Neutrophil (primary cell): ENCODE data around the gene C4orf46.
"Not testable (repeated sequence)": the region's sequence is repeated elsewhere in the genome, so short reads cannot be mapped to it uniquely, and the experiment has no call there.

Experiments used
- H3K27ac ChIP-seq: fragments of 200-600 bp; sonication (generic); 2 replicates; pipeline ENCODE4 v1.5.1; 2016; ENCODE audit warnings: mild to moderate bottlenecking, moderate library complexity
- H3K27me3 ChIP-seq: fragments of 200-600 bp; sonication (generic); 2 replicates; pipeline ENCODE4 v1.6.0; 2016; ENCODE audit warnings: mild to moderate bottlenecking
- H3K36me3 ChIP-seq: fragments of 200-600 bp; sonication (generic); 2 replicates; pipeline ENCODE4 v1.5.1; 2017
- H3K4me1 ChIP-seq, 2 experiments: fragments of 200-600 bp in 1 of 2; sonication (generic) in 1 of 2; 1 replicate in 1 of 2; 2 replicates in 1 of 2; pipeline versions ENCODE4 v1.5.1 to v1.6.1; 2013 to 2016; ENCODE audit warnings: low read depth in 1 of 2, low read length in 1 of 2, mild to moderate bottlenecking in 1 of 2, moderate library complexity in 1 of 2; ENCODE audit not compliant: control insufficient read depth in 1 of 2, insufficient read depth in 1 of 2
- H3K4me3 ChIP-seq, 2 experiments: fragments of 200-600 bp in 1 of 2; sonication (generic) in 1 of 2; 1 replicate in 1 of 2; 2 replicates in 1 of 2; pipeline ENCODE4 v1.5.1; 2013 to 2016; ENCODE audit warnings: low read depth in 1 of 2, low read length in 1 of 2, mild to moderate bottlenecking in 1 of 2, moderate library complexity in 1 of 2
- H3K9me3 ChIP-seq: fragments of 200-600 bp; sonication (generic); 2 replicates; pipeline ENCODE4 v1.5.1; 2016
- TF ChIP-seq, protein P1 (sequence below): fragments of 200-600 bp; sonication (generic); IDR thresholded peaks from 2 replicates; pipeline ENCODE4 v1.5.1; 2016; ENCODE audit warnings: antibody characterized with exemption

Gene C4orf46

DNA sequence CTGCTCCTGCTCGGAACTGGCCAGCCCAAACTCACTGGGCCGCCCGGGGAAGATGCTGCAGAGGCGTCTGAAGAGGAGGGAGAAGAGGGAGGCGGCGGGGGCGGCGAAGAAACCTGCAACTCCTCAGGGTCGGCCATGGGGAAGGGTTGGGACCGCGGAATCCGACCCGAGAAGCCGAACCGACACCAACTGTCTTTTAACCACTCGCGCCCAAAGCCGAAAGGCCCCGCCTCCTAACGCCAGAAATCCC, at the start of gene C4orf46:
C4orf46 (minus strand) TSS at position 223 of the 250 bp plus-strand sequence; CDS start at position 137, 86 bp downstream.
- Histone ChIP-seq H3K36me3 (no peaks in the 10 kb centered on the region), H3K4me3 (peak within 1 kb of the TSS; percentile 68 to 90), H3K9me3 (no peaks in the 10 kb centered on the region), H3K27me3 (no peaks in the 10 kb centered on the region), H3K4me1 (peaks cover 33% of the 10 kb centered on the region in 2 experiments), H3K27ac (peak within 1 kb of the TSS; percentile 91)
- TF ChIP-seq, protein P1, sequence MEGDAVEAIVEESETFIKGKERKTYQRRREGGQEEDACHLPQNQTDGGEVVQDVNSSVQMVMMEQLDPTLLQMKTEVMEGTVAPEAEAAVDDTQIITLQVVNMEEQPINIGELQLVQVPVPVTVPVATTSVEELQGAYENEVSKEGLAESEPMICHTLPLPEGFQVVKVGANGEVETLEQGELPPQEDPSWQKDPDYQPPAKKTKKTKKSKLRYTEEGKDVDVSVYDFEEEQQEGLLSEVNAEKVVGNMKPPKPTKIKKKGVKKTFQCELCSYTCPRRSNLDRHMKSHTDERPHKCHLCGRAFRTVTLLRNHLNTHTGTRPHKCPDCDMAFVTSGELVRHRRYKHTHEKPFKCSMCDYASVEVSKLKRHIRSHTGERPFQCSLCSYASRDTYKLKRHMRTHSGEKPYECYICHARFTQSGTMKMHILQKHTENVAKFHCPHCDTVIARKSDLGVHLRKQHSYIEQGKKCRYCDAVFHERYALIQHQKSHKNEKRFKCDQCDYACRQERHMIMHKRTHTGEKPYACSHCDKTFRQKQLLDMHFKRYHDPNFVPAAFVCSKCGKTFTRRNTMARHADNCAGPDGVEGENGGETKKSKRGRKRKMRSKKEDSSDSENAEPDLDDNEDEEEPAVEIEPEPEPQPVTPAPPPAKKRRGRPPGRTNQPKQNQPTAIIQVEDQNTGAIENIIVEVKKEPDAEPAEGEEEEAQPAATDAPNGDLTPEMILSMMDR = no peak

DNA sequence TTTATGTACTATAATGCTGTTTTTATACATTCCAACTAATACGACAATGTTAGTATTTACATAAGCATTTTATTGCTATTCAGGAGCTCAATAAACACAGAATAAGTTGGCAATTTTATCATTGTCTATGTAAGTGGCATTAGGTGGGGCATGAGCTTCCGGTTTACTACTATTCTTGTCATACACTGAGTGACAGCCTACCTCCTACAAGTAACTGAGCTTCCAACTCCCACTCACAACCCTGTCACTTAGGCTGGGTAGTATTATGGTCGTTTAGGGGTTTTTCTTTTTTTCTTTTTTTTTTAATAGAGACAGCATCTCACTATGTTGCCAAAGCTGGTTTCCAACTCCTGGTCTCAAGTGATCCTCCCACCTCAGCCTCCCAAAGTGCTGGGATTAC, 44.1 kb upstream of the C4orf46 start:
- TF ChIP-seq, protein P1 = no peak
- Histone ChIP-seq H3K4me3 (no peak overlapping the region), H3K4me1 (peaks cover 15 to 17% of the 10 kb centered on the region in 2 experiments), H3K36me3 (peaks cover 76% of the 10 kb centered on the region), H3K27me3 (no peaks in the 10 kb centered on the region), H3K9me3 (no peaks in the 10 kb centered on the region), H3K27ac (peak overlapping the region; percentile 85)

DNA sequence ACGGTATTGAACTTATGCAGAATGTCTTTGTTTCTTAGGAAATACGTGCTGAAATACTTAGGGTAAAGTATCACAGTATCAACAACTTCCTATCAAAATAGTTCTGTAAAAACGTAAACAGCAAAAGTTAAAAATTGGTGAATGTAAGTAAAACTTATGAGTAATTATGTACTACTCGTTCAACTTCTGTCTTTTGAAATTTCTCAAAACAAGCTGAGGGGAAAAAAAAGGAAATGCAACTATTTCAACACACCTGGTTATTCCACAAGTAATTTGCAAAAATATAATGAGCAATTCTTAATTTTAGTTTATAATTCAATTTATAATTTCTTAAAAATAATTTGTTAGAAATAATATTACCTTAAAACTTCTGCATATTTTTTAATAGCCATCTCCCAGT, 43.2 kb upstream of the C4orf46 start:
- TF ChIP-seq, protein P1 = no peak
- no peaks in the 10 kb centered on the region for H3K27me3 ChIP-seq
- no peak overlapping the region for H3K4me3 ChIP-seq
- peaks cover 15 to 17% of the 10 kb centered on the region in 2 experiments for H3K4me1 ChIP-seq
- peak overlapping the region; percentile 85 for H3K27ac ChIP-seq
- H3K9me3 ChIP-seq = no peaks in the 10 kb centered on the region
- peaks cover 76% of the 10 kb centered on the region for H3K36me3 ChIP-seq

DNA sequence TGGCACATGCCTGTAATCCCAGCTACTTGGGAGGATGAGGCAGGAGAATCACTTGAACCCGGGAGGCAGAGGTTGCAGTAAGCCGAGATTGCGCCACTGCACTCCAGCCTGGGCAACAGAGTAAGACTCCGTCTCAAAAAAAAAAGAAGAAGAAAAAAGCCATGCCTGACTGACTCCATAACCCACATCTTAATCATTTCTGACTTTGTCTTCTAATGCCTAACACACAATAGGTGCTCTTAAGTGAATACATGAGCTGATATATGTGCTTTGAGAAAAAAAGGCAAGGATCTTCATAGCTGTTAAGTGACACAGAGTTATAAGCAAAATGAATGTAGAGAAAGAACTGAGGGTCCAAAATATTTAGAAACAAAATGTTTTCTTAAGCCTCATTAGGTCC, 40.9 kb upstream of the C4orf46 start:
- H3K4me1 ChIP-seq = peaks cover 15 to 17% of the 10 kb centered on the region in 2 experiments
- not testable (repeated sequence) for H3K27me3 ChIP-seq, H3K9me3 ChIP-seq, H3K27ac ChIP-seq, H3K4me3 ChIP-seq
- peaks cover 76% of the 10 kb centered on the region for H3K36me3 ChIP-seq

DNA sequence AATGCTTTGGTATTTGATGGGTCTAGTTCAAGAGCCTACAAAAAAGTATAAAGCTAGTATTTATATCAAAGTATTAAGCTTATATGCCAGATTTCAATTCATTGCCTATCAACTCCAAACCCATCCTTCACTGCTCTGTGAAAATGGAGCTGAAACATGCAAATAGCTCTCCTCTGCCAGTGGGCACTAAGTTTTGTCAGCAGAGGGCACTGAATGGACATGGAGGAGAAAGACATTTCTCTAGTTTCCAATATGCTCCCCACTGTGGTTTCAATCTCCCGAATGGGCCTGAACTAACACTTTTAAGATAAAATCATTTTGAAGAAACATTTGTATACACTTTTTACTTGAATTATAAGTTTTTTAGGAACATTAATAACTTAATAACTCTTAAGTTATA, 39.1 kb upstream of the C4orf46 start:
- Histone ChIP-seq H3K9me3 (no peaks in the 10 kb centered on the region), H3K4me1 (peaks cover 15 to 17% of the 10 kb centered on the region in 2 experiments), H3K36me3 (peaks cover 78% of the 10 kb centered on the region), H3K27ac (no peak overlapping the region), H3K4me3 (no peak overlapping the region), H3K27me3 (no peaks in the 10 kb centered on the region)
- TF ChIP-seq, protein P1 = no peak

DNA sequence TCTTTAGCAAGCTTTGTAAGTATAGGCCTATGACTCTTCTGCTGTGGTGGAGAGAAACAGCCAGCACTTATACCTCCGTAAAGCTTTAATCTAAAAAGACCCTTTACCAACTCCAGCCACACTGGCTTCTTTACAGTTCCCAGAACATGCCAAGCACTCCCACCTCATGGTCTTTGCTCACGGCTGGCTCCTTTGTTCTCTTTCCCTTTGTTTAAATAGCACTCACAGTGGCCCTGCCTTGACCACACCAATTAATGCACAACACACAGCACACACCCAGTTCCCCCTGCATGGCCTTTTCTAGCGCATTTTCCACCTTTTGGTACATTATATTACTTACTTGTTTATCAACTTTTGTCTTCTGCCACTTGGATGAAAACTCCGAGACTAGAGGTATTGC, 32.6 kb upstream of the C4orf46 start:
- TF ChIP-seq, protein P1 = no peak
- Histone ChIP-seq H3K36me3 (peaks cover 82% of the 10 kb centered on the region), H3K9me3 (no peaks in the 10 kb centered on the region), H3K4me1 (no peaks in the 10 kb centered on the region), H3K27ac (no peak overlapping the region), H3K4me3 (no peak overlapping the region), H3K27me3 (no peaks in the 10 kb centered on the region)
